Mucosa of gallbladder (tissue), 1 donor: ENCODE data around the gene CHKB. TPM values are rescaled to one million over a fixed set of nuclear protein-coding genes. Genes with fewer than 3 reads are reported as not detected.

Experiments
- DNase-seq: peaks from one replicate; pipeline ENCODE4 v3.0.0-alpha.2; 2020; ENCODE audit warnings: low spot score
- total RNA-seq: library from RNA; stranded (reverse); gene quantifications from one replicate; pipeline ENCODE4 v1.2.1, GENCODE V29; 2021
- donor health status: DM: no; HTN: no; CAD: no.

The CHKB gene
- total RNA-seq, 1 donor from 2014 or later: 106 TPM

- peak; percentile 42 for DNase-seq
These were observed 51.1 kb downstream of the CHKB start for GRCh38 chr22:50531546-50531961.

GRCh38 chr22:50530877-50531545 lies 51.6 kb downstream of the CHKB start:
- DNase-seq: peak; percentile 87

- peak; percentile 45 for DNase-seq
These were observed 52.1 kb downstream of the CHKB start for GRCh38 chr22:50530580-50530876.

- DNase-seq: peak; percentile 78
These were observed 52.6 kb downstream of the CHKB start, which contains the start of gene TYMP for GRCh38 chr22:50529897-50530579. TSS of gene TYMP (minus strand) at chr22:50530012. CDS start at chr22:50529709, 303 bp downstream.

GRCh38 chr22:50529416-50529896 lies 53.2 kb downstream of the CHKB start:
- DNase-seq: no peak

Other genes with a start within 250 kb of the CHKB start
- 75.5 TPM for gene PPP6R2, start 239.5 kb downstream of the CHKB start, total RNA-seq
- 95.8 TPM for gene SBF1, start 107.8 kb downstream of the CHKB start, total RNA-seq
- 5.1 TPM for gene ADM2, start 101.3 kb downstream of the CHKB start, total RNA-seq
- gene MIOX, start 96.0 kb downstream of the CHKB start, total RNA-seq: 1.6 TPM
- gene LMF2, start 75.1 kb downstream of the CHKB start, total RNA-seq: 89.1 TPM
- gene NCAPH2, start 74.6 kb downstream of the CHKB start, total RNA-seq: 35.2 TPM
- gene SCO2, start 57.3 kb downstream of the CHKB start, total RNA-seq: 1.3 TPM
- 34.8 TPM for gene TYMP, start 52.8 kb downstream of the CHKB start, total RNA-seq
- 0.17 TPM for gene KLHDC7B, start 37.0 kb downstream of the CHKB start, total RNA-seq
- gene SYCE3, start 19.9 kb downstream of the CHKB start, total RNA-seq: not detected
- 32.4 TPM for gene CPT1B, start 4.4 kb downstream of the CHKB start, total RNA-seq
- gene MAPK8IP2, start 17.9 kb upstream of the CHKB start, total RNA-seq: 0.89 TPM
- 113 TPM for gene ARSA, start 45.3 kb upstream of the CHKB start, total RNA-seq
- 21.8 TPM for gene SHANK3, start 90.0 kb upstream of the CHKB start, total RNA-seq
- 0.92 TPM for gene ACR, start 155.4 kb upstream of the CHKB start, total RNA-seq
- 38.3 TPM for gene RABL2B, start 200.8 kb upstream of the CHKB start, total RNA-seq